ENCODE data around the gene MAST3.

Gene MAST3

GRCh38 chr19:18110609-18111232 is 13.1 kb downstream of the MAST3 start:
- DNase-seq (no peak), ATAC-seq (no peak)

DNA sequence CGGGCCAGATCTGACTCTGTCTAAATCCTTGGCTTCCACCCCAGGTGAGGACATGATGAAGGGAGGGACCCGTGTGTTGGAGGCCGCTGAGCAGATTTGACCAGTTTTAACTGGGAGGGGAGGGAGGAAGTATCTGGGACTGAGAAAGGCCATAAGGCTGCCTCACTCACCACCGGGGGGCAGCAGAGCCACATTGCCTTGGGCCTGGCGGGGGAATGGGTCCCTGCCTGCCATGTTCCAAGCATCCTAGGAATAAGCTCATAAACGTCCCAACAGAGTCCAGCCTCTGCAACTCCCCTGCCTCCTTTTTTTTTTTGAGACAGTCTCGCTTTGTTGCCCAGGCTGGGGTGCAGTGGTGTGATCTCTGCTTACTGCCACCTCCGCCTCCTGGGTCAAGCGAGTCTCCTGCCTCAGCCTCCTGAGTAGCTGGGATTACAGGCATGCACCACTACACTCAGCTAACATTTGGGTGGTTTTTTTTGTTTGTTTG is 15.5 kb downstream of the MAST3 start:
- ATAC-seq (peak; percentile 53), DNase-seq (peak; percentile 87)

DNA sequence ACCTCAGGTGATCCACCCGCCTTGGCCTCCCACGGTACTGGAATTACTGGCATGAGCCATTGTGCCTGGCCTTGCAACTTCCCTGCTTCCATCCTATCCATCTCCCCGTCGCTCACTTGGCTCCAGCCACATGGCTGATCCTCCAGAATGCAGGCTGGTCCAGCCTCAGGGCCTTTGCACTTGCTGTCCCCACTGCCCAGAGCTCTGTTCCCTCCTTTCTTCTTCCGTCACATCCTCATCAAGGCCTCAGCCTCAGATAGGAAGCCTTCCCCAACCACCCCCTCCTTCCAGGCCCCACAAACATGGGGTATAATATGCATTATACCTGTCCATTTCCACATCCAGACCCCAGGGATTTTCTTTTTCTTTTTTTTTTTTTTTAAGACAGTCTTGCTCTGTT is 16.2 kb downstream of the MAST3 start:
- no peak for ATAC-seq
- DNase-seq: no peak

- DNase-seq (no peak), ATAC-seq (no peak)
Observed at GRCh38 chr19:18114483-18114882, 16.9 kb downstream of the MAST3 start.

- DNase-seq (no peak), ATAC-seq (no peak)
Observed at GRCh38 chr19:18117364-18117691, 19.8 kb downstream of the MAST3 start.

- DNase-seq (peak; percentile 97), ATAC-seq (peak; percentile 84)
Observed at GRCh38 chr19:18117692-18118378, 20.3 kb downstream of the MAST3 start.

DNA sequence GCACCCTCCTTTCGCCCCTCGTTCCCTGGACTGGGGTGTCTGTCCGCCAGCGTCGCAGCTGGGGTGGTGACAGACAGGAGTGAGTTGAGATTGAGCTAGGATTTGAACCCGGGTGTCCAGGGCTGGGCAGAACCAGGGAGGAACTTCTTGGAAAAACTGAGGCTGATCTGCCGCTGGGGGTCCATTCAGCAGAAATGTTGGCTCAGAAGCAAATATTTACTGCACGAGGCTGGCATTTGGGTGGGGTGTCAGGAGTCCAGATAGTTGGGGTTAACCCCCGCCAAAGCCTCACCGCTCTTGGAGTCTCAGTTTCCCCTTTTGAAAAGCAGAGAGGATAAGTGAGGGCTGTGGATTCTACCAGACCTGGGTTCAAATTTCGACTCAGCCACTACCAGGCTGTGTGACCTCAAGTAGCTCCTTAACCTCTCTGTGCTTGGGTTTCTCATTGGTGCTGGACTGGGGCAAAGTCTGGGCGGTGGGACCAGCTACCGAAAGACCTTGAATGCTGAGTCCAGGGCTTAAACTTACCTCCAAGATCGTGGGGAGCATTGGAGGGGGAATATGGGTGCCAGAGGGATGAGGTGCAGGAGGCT is 20.9 kb downstream of the MAST3 start:
- DNase-seq: no peak
- no peak for ATAC-seq

- DNase-seq (peak; percentile 34), ATAC-seq (no peak)
Observed at GRCh38 chr19:18119013-18119716, 21.6 kb downstream of the MAST3 start.

- ATAC-seq (no peak), DNase-seq (peak; percentile 55)
Observed at GRCh38 chr19:18119717-18120105, 22.1 kb downstream of the MAST3 start.

GRCh38 chr19:18120127-18120526 is 22.5 kb downstream of the MAST3 start:
- DNase-seq (no peak), ATAC-seq (no peak)

GRCh38 chr19:18121166-18121565 is 23.6 kb downstream of the MAST3 start:
- ATAC-seq (no peak), DNase-seq (no peak)

- DNase-seq (no peak), ATAC-seq (no peak)
Observed at GRCh38 chr19:18122424-18122823, 24.8 kb downstream of the MAST3 start.

DNA sequence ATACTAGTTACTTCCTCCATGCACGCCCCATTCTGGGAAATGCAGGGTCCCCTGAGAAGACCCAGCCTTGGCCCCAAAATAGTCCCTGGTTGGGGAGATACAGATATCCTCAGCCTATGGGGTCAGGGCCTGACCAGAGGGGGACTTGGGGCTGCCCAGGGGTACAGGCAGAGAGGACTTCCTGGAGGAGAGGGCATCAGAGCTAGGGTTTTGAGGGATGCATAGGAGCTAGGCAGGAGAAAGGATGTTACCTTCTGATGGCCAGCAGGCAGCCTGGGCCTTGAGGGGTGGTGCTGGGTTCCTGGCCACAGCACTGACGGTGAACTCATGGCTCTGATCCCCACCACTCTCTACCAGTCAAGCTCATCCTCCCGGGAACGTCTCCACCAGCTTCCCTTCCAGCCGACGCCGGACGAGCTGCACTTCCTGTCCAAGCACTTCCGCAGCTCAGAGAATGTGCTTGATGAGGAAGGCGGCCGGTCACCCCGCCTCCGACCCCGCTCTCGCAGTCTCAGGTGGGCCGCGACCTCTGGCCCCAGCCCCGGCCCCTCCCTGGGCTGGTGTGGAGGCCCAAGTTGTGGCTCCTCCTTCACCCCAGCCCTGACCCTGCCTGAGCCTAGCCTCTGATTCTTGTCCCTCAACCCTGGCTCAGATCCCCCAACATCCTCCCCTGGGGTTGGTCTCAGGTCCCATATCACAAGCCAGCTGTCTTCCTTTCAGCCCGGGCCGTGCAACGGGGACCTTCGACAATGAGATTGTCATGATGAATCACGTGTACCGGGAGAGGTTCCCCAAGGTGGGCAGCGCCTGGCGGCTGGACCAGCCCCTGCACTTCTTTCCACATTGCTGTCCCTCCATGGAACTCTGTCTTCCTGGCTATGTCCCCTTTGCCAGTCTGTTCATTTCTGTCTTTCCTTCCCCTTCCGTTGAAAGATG is 25.6 kb downstream of the MAST3 start:
- no peak for DNase-seq
- no peak for ATAC-seq

DNA sequence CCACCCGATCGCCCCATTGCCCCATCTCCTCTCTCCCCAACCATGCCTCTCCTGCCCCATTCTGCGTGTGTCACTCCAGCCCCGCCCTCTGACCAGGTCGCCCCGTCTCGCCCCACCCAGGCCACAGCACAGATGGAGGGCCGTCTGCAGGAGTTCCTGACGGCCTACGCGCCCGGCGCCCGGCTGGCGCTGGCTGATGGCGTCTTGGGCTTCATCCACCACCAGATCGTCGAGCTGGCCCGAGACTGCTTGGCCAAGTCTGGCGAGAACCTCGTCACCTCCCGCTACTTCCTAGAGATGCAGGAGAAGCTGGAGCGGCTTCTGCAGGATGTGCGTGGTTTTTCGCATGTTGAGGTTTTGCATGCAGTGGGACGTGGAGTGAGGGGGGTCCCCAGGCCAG is 26.2 kb downstream of the MAST3 start:
- DNase-seq (no peak), ATAC-seq (no peak)

GRCh38 chr19:18126097-18126496 is 28.5 kb downstream of the MAST3 start:
- no peak for DNase-seq
- ATAC-seq: no peak

- ATAC-seq: peak; percentile 33
Observed at GRCh38 chr19:18128044-18128443, 30.5 kb downstream of the MAST3 start.

DNA sequence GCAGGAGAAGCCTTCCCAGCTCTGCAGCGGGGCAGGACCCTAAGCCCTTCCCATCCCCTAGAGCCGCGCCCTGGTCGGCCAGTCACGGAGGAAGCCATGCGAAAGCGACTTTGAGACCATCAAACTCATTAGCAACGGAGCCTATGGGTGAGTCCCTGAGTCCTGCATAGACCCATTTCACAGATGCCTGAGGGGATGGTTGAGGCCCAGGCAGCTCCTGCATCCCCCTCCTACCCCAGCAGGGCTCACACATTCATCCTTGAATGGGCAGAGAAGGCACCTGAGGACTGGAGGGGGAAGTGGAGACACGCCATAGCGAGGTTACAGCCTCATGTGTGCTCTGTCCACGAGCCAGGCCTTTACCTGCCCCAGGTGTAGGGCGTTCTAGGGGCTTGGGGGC is 31.2 kb downstream of the MAST3 start:
- DNase-seq: no peak
- ATAC-seq: no peak

More at GRCh38 chr19:18128044-18128443, 30.5 kb downstream of the MAST3 start:
- no peak for DNase-seq

- DNase-seq (no peak), ATAC-seq (no peak)
Observed at GRCh38 chr19:18130523-18131242, 33.1 kb downstream of the MAST3 start.

DNA sequence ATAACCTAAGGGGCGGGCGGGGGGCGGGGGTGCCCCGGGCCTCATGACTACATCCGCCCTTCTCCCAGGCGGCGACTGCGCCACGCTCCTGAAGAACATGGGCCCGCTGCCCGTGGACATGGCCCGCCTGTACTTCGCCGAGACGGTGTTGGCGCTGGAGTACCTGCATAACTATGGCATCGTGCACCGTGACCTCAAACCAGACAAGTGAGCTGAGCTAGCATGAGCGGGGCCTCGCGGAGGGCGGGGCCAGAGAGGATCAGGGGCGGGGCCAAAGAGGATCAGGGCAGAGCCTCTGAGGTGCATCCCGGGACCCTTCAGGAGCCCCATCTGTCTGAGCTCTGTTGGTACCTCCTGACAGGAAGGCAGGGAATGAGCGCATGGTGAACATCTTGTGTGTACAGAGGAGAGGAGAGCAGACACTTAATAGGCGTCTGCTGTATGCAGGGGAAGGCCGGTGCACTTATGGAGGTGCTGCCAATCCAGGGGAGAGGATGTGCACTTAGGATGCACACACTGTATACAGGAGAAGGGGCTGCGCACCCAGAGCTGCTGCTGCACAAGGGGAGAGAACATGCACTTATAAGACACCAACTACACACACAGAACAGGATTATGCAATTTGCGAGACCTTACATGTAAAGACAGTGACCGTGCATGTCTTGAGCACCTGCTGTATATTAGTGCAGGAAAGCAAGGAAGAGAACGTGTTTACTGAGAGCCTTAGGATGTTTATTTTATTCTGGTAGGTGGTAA is 34.4 kb downstream of the MAST3 start:
- ATAC-seq (no peak), DNase-seq (peak; percentile 34)
